Measurements from ENCODE around the gene PPM1E. TPM values are rescaled to one million over a fixed set of nuclear protein-coding genes. Genes with fewer than 3 reads are reported as not detected.

PPM1E gene
- polyA plus RNA-seq, 1 donor (not counting 4 experiments of a cell fraction or from before 2014, with no cell fraction given) = not detected

DNA sequence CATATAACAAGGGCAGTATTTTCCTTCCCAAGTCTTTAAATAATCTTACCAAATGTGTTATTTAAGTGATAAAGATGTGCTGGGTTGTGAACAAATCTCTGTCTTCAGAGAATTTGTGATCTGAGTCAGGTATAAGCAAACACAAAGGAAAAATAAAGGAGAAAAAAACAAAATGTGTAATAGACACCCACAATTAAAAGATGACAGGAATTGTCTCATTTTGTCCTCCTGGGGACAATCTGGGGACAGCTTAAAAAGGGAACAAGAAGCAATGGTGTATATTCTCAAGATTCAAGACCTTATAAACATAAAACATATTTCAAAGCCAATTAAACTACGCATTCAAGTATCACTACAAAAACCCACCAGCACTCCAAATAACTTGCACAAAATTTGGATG lies 243.8 kb downstream of the PPM1E start:
- Histone ChIP-seq H3K9me1 (ENCODE audit: control insufficient read depth, extremely low read depth, insufficient read depth, low read length) (no peaks in the 10 kb centered on the region), H3K4me1 (ENCODE audit: control insufficient read depth, extremely low read depth, insufficient read depth, low read length) (no peaks in the 10 kb centered on the region), H3K4me3 (ENCODE audit: control insufficient read depth in 2 of 3, extremely low read depth in 1 of 3, insufficient read depth in 2 of 3, low read depth in 1 of 3, low read length in 3 of 3) (no peak overlapping the region), H3K9ac (ENCODE audit: control insufficient read depth, extremely low read depth, insufficient read depth, low read length) (no peak overlapping the region), H3K27me3 (ENCODE audit: control insufficient read depth, extremely low read depth, insufficient read depth, low read length) (no peaks in the 10 kb centered on the region), H2AFZ (ENCODE audit: control insufficient read depth, low read length) (no peak overlapping the region), H3K36me3 (ENCODE audit: control insufficient read depth in 2 of 2, extremely low read depth in 1 of 2, insufficient read depth in 2 of 2, low read length in 2 of 2) (peaks cover 0 to 16% of the 10 kb centered on the region in 2 experiments), H3K27ac (ENCODE audit: control insufficient read depth, insufficient read depth, low read length) (no peak overlapping the region), H3K4me2 (ENCODE audit: control insufficient read depth, extremely low read depth, insufficient read depth, low read depth, low read length) (no peak overlapping the region), H3K79me2 (ENCODE audit: control insufficient read depth, insufficient read depth, low read length) (no peaks in the 10 kb centered on the region), H4K20me1 (ENCODE audit: control insufficient read depth, extremely low read depth, insufficient read depth, low read length) (no peaks in the 10 kb centered on the region), H3K9me3 (ENCODE audit: control insufficient read depth, low read depth, low read length) (no peaks in the 10 kb centered on the region)
- dilution Hi-C loops (cut with MboI; ENCODE audit: extremely low pct_ligation_motif_present, low sequenced_read_pairs) = no loop called here
- FAIRE-seq (no peak), DNase-seq (ENCODE audit: low read depth, low spot score) (no peak)
- TF ChIP-seq, protein P1, sequence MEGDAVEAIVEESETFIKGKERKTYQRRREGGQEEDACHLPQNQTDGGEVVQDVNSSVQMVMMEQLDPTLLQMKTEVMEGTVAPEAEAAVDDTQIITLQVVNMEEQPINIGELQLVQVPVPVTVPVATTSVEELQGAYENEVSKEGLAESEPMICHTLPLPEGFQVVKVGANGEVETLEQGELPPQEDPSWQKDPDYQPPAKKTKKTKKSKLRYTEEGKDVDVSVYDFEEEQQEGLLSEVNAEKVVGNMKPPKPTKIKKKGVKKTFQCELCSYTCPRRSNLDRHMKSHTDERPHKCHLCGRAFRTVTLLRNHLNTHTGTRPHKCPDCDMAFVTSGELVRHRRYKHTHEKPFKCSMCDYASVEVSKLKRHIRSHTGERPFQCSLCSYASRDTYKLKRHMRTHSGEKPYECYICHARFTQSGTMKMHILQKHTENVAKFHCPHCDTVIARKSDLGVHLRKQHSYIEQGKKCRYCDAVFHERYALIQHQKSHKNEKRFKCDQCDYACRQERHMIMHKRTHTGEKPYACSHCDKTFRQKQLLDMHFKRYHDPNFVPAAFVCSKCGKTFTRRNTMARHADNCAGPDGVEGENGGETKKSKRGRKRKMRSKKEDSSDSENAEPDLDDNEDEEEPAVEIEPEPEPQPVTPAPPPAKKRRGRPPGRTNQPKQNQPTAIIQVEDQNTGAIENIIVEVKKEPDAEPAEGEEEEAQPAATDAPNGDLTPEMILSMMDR (optimal IDR thresholded peaks at IDR 0.05 in 1 of 3, IDR thresholded peaks at IDR 0.05 in 1 of 3, conservative IDR thresholded peaks at IDR 0.05 in 1 of 3; ENCODE audit: extremely low read depth in 1 of 3, insufficient read depth in 2 of 3, low read length in 3 of 3) = no peak
- TF ChIP-seq EZH2 (IDR thresholded peaks at IDR 0.05; ENCODE audit: low read length) = no peak

DNA sequence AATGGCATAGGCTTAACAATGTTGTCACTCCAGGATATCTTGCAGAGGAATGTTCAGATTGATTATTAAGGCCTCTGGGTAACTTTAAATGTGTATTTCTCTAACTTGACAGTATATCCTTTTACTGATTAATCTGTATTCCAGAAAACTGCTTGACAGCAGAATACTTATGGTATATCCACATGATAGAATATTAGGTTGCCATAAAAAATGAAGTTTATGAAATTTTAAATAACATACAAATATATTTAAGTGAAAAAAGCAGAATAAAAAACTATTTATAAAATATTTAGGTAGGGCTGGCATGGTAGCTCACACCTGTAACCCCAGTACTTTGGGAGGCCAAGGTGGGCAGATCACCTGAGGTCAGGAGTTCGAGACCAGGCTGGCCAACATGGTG lies 244.4 kb downstream of the PPM1E start:
- Histone ChIP-seq H3K27ac (ENCODE audit: control insufficient read depth, insufficient read depth, low read length) (no peak overlapping the region), H4K20me1 (ENCODE audit: control insufficient read depth, extremely low read depth, insufficient read depth, low read length) (no peaks in the 10 kb centered on the region), H3K9ac (ENCODE audit: control insufficient read depth, extremely low read depth, insufficient read depth, low read length) (no peak overlapping the region), H3K79me2 (ENCODE audit: control insufficient read depth, insufficient read depth, low read length) (no peaks in the 10 kb centered on the region), H3K27me3 (ENCODE audit: control insufficient read depth, extremely low read depth, insufficient read depth, low read length) (no peaks in the 10 kb centered on the region), H3K4me2 (ENCODE audit: control insufficient read depth, extremely low read depth, insufficient read depth, low read depth, low read length) (no peak overlapping the region), H2AFZ (ENCODE audit: control insufficient read depth, low read length) (no peak overlapping the region), H3K36me3 (ENCODE audit: control insufficient read depth in 2 of 2, extremely low read depth in 1 of 2, insufficient read depth in 2 of 2, low read length in 2 of 2) (peaks cover 0 to 16% of the 10 kb centered on the region in 2 experiments), H3K4me3 (ENCODE audit: control insufficient read depth in 2 of 3, extremely low read depth in 1 of 3, insufficient read depth in 2 of 3, low read depth in 1 of 3, low read length in 3 of 3) (no peak overlapping the region), H3K9me1 (ENCODE audit: control insufficient read depth, extremely low read depth, insufficient read depth, low read length) (no peaks in the 10 kb centered on the region), H3K9me3 (ENCODE audit: control insufficient read depth, low read depth, low read length) (no peaks in the 10 kb centered on the region), H3K4me1 (ENCODE audit: control insufficient read depth, extremely low read depth, insufficient read depth, low read length) (no peaks in the 10 kb centered on the region)
- no peak for TF ChIP-seq EZH2 (IDR thresholded peaks at IDR 0.05; ENCODE audit: low read length)
- TF ChIP-seq, protein P1 (optimal IDR thresholded peaks at IDR 0.05 in 1 of 3, IDR thresholded peaks at IDR 0.05 in 1 of 3, conservative IDR thresholded peaks at IDR 0.05 in 1 of 3; ENCODE audit: extremely low read depth in 1 of 3, insufficient read depth in 2 of 3, low read length in 3 of 3) = no peak
- dilution Hi-C loops (cut with MboI; ENCODE audit: extremely low pct_ligation_motif_present, low sequenced_read_pairs) = no loop called here
- DNase-seq (ENCODE audit: low read depth, low spot score) (no peak), FAIRE-seq (no peak)

Data from keratinocyte (primary cell).